ENCODE data around the gene CACHD1. TPM values are rescaled to one million over a fixed set of nuclear protein-coding genes. Genes with fewer than 3 reads are reported as not detected.

CACHD1 gene
- total RNA-seq, 1 donor from 2014 or later, result 4.3 TPM

- Histone ChIP-seq H3K36me3 (no peaks in the 10 kb centered on the region), H3K27me3 (no peaks in the 10 kb centered on the region), H3K27ac (no peak overlapping the region), H3K4me1 (no peaks in the 10 kb centered on the region), H3K4me3 (no peak overlapping the region), H3K9me3 (no peaks in the 10 kb centered on the region)
- DNase-seq (ENCODE audit: low spot score in 2 of 2), result no peak
- intact Hi-C loops (cut with DNase I), result no loop called here
- TF ChIP-seq CTCF (IDR thresholded peaks at IDR 0.05), result no peak
Measured at GRCh38 chr1:64569411-64569810, 99.5 kb downstream of the CACHD1 start.

GRCh38 chr1:64570267-64570855 is 100.4 kb downstream of the CACHD1 start:
- no peaks in the 10 kb centered on the region for H3K27me3 ChIP-seq
- H3K27ac ChIP-seq, result no peak overlapping the region
- TF ChIP-seq CTCF (IDR thresholded peaks at IDR 0.05), result no peak
- H3K4me3 ChIP-seq, result no peak overlapping the region
- H3K36me3 ChIP-seq, result no peaks in the 10 kb centered on the region
- no peak for DNase-seq (ENCODE audit: low spot score in 2 of 2)
- no peaks in the 10 kb centered on the region for H3K9me3 ChIP-seq
- intact Hi-C loops (cut with DNase I), result no loop called here
- no peaks in the 10 kb centered on the region for H3K4me1 ChIP-seq

- H3K9me3 ChIP-seq, result no peaks in the 10 kb centered on the region
- H3K36me3 ChIP-seq, result no peaks in the 10 kb centered on the region
- no peak for DNase-seq (ENCODE audit: low spot score in 2 of 2)
- intact Hi-C loops (cut with DNase I), result no loop called here
- no peak overlapping the region for H3K4me3 ChIP-seq
- H3K27me3 ChIP-seq, result no peaks in the 10 kb centered on the region
- no peaks in the 10 kb centered on the region for H3K4me1 ChIP-seq
- TF ChIP-seq CTCF (IDR thresholded peaks at IDR 0.05), result no peak
- H3K27ac ChIP-seq, result no peak overlapping the region
Measured at GRCh38 chr1:64572222-64572900, 102.4 kb downstream of the CACHD1 start.

- no peak for TF ChIP-seq CTCF (IDR thresholded peaks at IDR 0.05)
Measured at GRCh38 chr1:64574301-64574700, 104.4 kb downstream of the CACHD1 start.

GRCh38 chr1:64575881-64576676 is 106.2 kb downstream of the CACHD1 start:
- Histone ChIP-seq H3K4me1 (no peaks in the 10 kb centered on the region), H3K9me3 (no peaks in the 10 kb centered on the region), H3K4me3 (no peak overlapping the region), H3K27ac (no peak overlapping the region), H3K27me3 (no peaks in the 10 kb centered on the region), H3K36me3 (no peaks in the 10 kb centered on the region)
- intact Hi-C loops (cut with DNase I), result no loop called here
- DNase-seq (ENCODE audit: low spot score in 2 of 2), result no peak
- no peak for TF ChIP-seq CTCF (IDR thresholded peaks at IDR 0.05)

More at GRCh38 chr1:64574301-64574700, 104.4 kb downstream of the CACHD1 start:
- Histone ChIP-seq H3K27me3 (no peaks in the 10 kb centered on the region), H3K4me1 (no peaks in the 10 kb centered on the region), H3K9me3 (no peaks in the 10 kb centered on the region), H3K36me3 (no peaks in the 10 kb centered on the region), H3K27ac (no peak overlapping the region), H3K4me3 (no peak overlapping the region)
- DNase-seq (ENCODE audit: low spot score in 2 of 2), result no peak
- intact Hi-C loops (cut with DNase I), result no loop called here

All from ascending aorta (tissue), 2 donors.